Activated naive CD8-positive, alpha-beta T cell (primary cell): ENCODE results near the gene KRT76.
A peak's percentile ranks its signal among the peaks of the same experiment; 100 is the strongest.
"Not testable (repeated sequence)": the region's sequence is repeated elsewhere in the genome, so short reads cannot be mapped to it uniquely, and the experiment has no call there.

Source experiments
- H3K27ac Mint-ChIP-seq: one replicate; pipeline ENCODE4 v1.8.0; 2021; ENCODE audit warnings: mixed read lengths
- H3K27me3 Mint-ChIP-seq: one replicate; pipeline ENCODE4 v1.8.0; 2021; ENCODE audit warnings: mixed read lengths
- H3K36me3 Mint-ChIP-seq: one replicate; pipeline ENCODE4 v1.8.0; 2021; ENCODE audit warnings: mixed read lengths
- H3K4me1 Mint-ChIP-seq: one replicate; pipeline ENCODE4 v1.8.0; 2021; ENCODE audit warnings: low read depth, mixed read lengths
- H3K4me3 Mint-ChIP-seq: one replicate; pipeline ENCODE4 v1.8.0; 2021; ENCODE audit warnings: mild to moderate bottlenecking, mixed read lengths
- H3K9me3 Mint-ChIP-seq: one replicate; pipeline ENCODE4 v1.8.0; 2021; ENCODE audit warnings: low read depth, mixed read lengths

The KRT76 gene

GRCh38 chr12:52766351-52767019 lies 10.7 kb downstream of the KRT76 start:
- Mint-ChIP-seq H3K27ac (no peak overlapping the region), H3K4me3 (no peak overlapping the region), H3K36me3 (no peaks in the 10 kb centered on the region), H3K27me3 (no peaks in the 10 kb centered on the region), H3K9me3 (no peaks in the 10 kb centered on the region), H3K4me1 (no peaks in the 10 kb centered on the region)

GRCh38 chr12:52765702-52766101 lies 11.4 kb downstream of the KRT76 start:
- no peak overlapping the region for H3K4me3 Mint-ChIP-seq
- H3K36me3 Mint-ChIP-seq = no peaks in the 10 kb centered on the region
- H3K9me3 Mint-ChIP-seq = peaks cover 3% of the 10 kb centered on the region
- H3K4me1 Mint-ChIP-seq = no peaks in the 10 kb centered on the region
- no peak overlapping the region for H3K27ac Mint-ChIP-seq
- H3K27me3 Mint-ChIP-seq = no peaks in the 10 kb centered on the region

DNA sequence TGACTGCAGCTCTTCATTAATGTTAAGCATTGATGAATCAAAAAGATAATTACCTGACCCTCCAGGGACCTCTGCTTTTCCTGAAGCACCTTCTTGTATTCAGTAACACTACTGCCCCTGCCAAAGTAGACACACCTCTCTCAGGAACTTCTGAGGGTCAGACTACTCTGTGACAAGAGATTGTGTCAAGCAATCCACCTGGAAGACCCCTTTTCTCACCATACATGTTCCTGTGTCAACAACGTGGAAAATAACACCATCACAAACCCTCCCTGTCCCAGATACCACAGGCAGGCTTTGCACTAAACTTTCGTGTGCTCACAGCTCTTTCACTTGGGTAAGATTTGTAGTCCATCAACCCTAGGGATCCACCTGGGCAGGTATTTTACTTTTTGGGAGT lies 13.2 kb downstream of the KRT76 start:
- Mint-ChIP-seq H3K9me3 (peaks cover 7% of the 10 kb centered on the region), H3K27me3 (no peaks in the 10 kb centered on the region), H3K4me1 (peaks cover 2% of the 10 kb centered on the region)

GRCh38 chr12:52763036-52763659 lies 14.0 kb downstream of the KRT76 start:
- H3K27ac Mint-ChIP-seq = no peak overlapping the region
- H3K36me3 Mint-ChIP-seq = no peaks in the 10 kb centered on the region
- no peak overlapping the region for H3K4me3 Mint-ChIP-seq
- H3K27me3 Mint-ChIP-seq = no peaks in the 10 kb centered on the region
- peaks cover 7% of the 10 kb centered on the region for H3K9me3 Mint-ChIP-seq
- H3K4me1 Mint-ChIP-seq = peaks cover 8% of the 10 kb centered on the region

More for the DNA sequence above, 13.2 kb downstream of the KRT76 start:
- Mint-ChIP-seq H3K4me3 (no peak overlapping the region), H3K27ac (no peak overlapping the region), H3K36me3 (no peaks in the 10 kb centered on the region)

- peaks cover 8% of the 10 kb centered on the region for H3K4me1 Mint-ChIP-seq
- no peak overlapping the region for H3K27ac Mint-ChIP-seq
- no peak overlapping the region for H3K4me3 Mint-ChIP-seq
- H3K36me3 Mint-ChIP-seq = no peaks in the 10 kb centered on the region
- H3K9me3 Mint-ChIP-seq = peaks cover 7% of the 10 kb centered on the region
- no peaks in the 10 kb centered on the region for H3K27me3 Mint-ChIP-seq
Measured at GRCh38 chr12:52761802-52762201, 15.3 kb downstream of the KRT76 start.

- not testable (repeated sequence) for H3K9me3 Mint-ChIP-seq
Measured at GRCh38 chr12:52761218-52761617, 15.9 kb downstream of the KRT76 start.

GRCh38 chr12:52760623-52761022 lies 16.5 kb downstream of the KRT76 start:
- H3K4me3 Mint-ChIP-seq = no peak overlapping the region
- H3K9me3 Mint-ChIP-seq = peaks cover 7% of the 10 kb centered on the region
- peaks cover 8% of the 10 kb centered on the region for H3K4me1 Mint-ChIP-seq
- H3K27me3 Mint-ChIP-seq = no peaks in the 10 kb centered on the region
- H3K27ac Mint-ChIP-seq = no peak overlapping the region
- H3K36me3 Mint-ChIP-seq = no peaks in the 10 kb centered on the region

More at GRCh38 chr12:52761218-52761617, 15.9 kb downstream of the KRT76 start:
- not testable (repeated sequence) for H3K27me3 Mint-ChIP-seq, H3K36me3 Mint-ChIP-seq, H3K4me1 Mint-ChIP-seq, H3K4me3 Mint-ChIP-seq
- H3K27ac Mint-ChIP-seq = peak overlapping the region; percentile 23

DNA sequence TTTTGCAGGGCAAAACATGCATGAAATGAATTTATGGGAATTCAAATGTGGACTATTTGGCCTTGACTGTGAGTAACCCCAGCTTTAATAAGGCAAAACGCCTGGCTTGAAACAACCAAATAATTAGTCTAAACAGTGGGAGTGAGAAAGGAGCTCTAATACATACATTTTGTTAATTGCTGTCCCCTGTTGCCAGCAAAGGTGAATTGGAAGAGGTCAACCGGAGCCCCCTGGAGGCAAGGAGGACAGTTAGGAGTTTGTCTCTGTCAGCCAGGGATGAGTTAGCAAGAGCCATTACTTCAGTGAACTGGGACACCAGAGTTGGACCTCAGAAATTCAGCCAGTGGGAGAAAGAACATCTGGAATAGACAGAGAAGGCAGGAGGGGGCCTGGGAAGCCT lies 17.4 kb downstream of the KRT76 start:
- Mint-ChIP-seq H3K4me1 (peaks cover 8% of the 10 kb centered on the region), H3K4me3 (no peak overlapping the region), H3K27me3 (no peaks in the 10 kb centered on the region), H3K36me3 (no peaks in the 10 kb centered on the region), H3K27ac (no peak overlapping the region), H3K9me3 (peaks cover 7% of the 10 kb centered on the region)

DNA sequence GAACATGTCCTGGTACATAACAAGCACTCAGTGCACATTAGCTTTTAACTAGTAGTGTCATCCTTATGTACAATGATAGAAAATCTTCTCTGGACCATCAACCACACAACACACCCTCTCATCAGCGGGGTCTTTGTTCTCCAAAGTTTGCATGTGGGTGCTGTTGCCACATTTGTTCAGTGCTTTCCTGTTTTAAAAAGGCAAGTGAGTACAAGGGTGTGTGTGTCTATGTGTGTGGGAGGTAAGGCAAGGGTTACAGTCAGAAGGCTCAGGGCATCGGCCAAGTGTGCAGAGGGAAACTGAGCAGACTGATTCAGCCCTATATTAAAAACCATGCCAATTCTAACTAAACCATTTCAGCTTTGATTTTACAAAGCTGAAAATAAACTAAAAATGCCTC lies 17.9 kb downstream of the KRT76 start:
- no peak overlapping the region for H3K27ac Mint-ChIP-seq
- H3K4me1 Mint-ChIP-seq = peaks cover 8% of the 10 kb centered on the region
- H3K36me3 Mint-ChIP-seq = no peaks in the 10 kb centered on the region
- no peaks in the 10 kb centered on the region for H3K27me3 Mint-ChIP-seq
- H3K4me3 Mint-ChIP-seq = no peak overlapping the region
- H3K9me3 Mint-ChIP-seq = peaks cover 7% of the 10 kb centered on the region

DNA sequence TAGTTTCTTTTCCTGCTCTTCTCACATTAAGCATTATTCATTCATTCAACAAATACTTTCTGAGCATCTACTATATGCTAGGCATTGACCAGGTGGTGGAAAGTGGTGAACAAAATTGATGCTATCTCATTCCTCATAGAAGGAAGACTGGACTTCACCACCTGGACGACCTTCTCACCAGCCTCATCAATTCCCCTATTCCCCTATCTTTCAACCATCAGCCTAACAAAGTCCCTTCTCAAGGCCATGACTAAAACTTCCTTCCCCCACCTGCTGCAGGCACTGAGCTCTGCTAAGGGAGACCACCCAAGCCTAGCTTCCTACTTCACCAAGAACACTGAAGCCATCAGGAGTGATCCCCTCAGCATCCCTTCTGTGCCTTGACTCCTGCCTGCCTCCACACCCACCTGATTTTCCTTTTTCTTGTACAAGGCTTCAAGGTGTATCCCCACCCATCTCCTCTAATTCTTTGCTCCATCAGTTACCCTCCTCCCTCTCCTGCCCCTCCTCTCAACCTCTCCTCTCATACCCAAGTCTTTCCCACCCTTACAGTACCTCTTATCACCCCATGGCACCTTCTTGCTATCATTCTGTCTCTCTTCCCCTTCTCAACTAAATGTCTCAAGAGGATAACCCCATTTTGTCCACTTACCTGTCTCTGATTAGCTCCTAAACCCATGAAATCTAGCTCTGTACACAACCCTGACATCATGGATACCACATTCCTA lies 19.5 kb downstream of the KRT76 start:
- H3K4me1 Mint-ChIP-seq = peaks cover 8% of the 10 kb centered on the region
- H3K4me3 Mint-ChIP-seq = no peak overlapping the region
- peaks cover 7% of the 10 kb centered on the region for H3K9me3 Mint-ChIP-seq
- no peak overlapping the region for H3K27ac Mint-ChIP-seq
- no peaks in the 10 kb centered on the region for H3K36me3 Mint-ChIP-seq
- no peaks in the 10 kb centered on the region for H3K27me3 Mint-ChIP-seq

DNA sequence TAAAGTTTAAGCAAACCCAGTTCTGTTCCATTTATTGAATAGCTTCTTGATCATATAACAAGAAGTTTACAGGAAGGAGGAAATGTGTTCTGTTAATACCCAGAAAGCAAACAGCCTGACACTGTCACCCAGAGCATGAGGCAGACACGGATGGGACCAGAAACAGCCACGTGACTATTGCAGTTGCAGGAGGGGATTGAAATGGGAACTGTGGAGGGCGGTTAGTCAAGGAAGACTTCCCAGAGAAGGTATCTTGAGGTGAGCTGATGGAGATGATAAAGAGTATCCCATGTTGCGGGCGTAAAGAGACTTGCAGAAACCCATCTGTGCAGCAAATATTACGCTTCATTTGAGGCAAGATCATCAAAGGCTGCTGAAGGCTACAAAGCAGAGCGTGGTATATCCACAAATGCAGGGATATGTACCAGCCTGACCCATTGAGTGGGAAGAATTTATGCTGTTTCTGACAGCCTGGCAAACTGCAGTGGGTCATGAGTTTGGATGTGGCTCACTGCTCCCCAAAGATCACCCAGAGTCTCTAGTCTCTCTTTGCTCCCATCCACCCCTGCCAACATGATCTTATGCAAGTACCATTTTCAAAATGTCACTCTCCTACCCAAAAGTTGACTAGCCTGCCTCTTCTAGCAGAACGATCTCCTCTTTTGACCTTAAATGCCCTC lies 20.7 kb downstream of the KRT76 start:
- peaks cover 8% of the 10 kb centered on the region for H3K4me1 Mint-ChIP-seq
- no peak overlapping the region for H3K4me3 Mint-ChIP-seq
- H3K27me3 Mint-ChIP-seq = no peaks in the 10 kb centered on the region
- no peak overlapping the region for H3K27ac Mint-ChIP-seq
- H3K36me3 Mint-ChIP-seq = no peaks in the 10 kb centered on the region
- H3K9me3 Mint-ChIP-seq = peaks cover 7% of the 10 kb centered on the region

- H3K4me3 Mint-ChIP-seq = no peak overlapping the region
- no peak overlapping the region for H3K27ac Mint-ChIP-seq
- peaks cover 4% of the 10 kb centered on the region for H3K9me3 Mint-ChIP-seq
- H3K36me3 Mint-ChIP-seq = no peaks in the 10 kb centered on the region
- no peaks in the 10 kb centered on the region for H3K27me3 Mint-ChIP-seq
- peaks cover 10% of the 10 kb centered on the region for H3K4me1 Mint-ChIP-seq
Measured at GRCh38 chr12:52755533-52755932, 21.6 kb downstream of the KRT76 start.

GRCh38 chr12:52754135-52754534 lies 23.0 kb downstream of the KRT76 start:
- Mint-ChIP-seq H3K4me3 (no peak overlapping the region), H3K4me1 (peaks cover 15% of the 10 kb centered on the region), H3K9me3 (no peaks in the 10 kb centered on the region), H3K36me3 (no peaks in the 10 kb centered on the region), H3K27me3 (no peaks in the 10 kb centered on the region), H3K27ac (no peak overlapping the region)

DNA sequence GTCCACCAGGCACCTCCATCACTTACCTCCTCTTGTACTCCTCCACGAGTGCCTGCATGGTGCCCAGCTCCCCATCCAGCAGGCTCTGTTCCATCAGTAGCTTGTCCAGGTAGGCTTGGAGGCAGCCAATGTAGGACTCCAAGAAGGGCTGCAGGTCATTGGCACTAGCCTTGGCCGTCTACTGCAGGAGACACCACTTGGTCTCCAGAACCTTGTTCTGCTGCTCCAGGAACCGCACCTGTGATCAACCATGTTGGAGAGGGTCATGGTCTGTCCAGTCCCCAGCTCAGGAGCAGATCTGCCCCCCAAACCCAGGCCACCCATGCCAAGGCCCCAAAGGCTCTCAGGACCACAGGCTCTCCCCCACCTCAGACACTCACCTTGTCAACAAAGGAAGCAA lies 23.9 kb downstream of the KRT76 start:
- H3K4me3 Mint-ChIP-seq = no peak overlapping the region
- H3K27ac Mint-ChIP-seq = no peak overlapping the region
- peaks cover 18% of the 10 kb centered on the region for H3K4me1 Mint-ChIP-seq
- H3K9me3 Mint-ChIP-seq = no peaks in the 10 kb centered on the region
- H3K36me3 Mint-ChIP-seq = no peaks in the 10 kb centered on the region
- no peaks in the 10 kb centered on the region for H3K27me3 Mint-ChIP-seq

DNA sequence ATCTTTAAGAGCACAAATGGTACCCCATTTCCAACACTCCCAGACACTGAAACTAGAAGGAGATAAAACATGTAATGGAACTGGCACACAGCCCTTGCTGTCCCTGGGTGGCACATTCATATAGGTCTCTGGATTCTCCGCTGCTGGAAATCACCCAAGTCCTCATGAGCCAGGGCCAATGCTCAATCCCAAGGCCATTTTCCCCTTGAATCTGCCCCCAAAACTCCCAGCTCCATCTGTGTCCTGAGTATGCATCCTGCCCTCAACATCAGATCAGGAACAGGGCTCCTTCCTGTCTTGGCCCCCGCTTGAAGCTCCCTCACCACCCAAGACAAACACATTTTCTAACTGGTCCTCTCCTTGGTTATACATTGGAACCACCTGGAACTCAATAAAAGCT lies 24.6 kb downstream of the KRT76 start:
- Mint-ChIP-seq H3K4me3 (no peak overlapping the region), H3K4me1 (peaks cover 21% of the 10 kb centered on the region), H3K9me3 (no peaks in the 10 kb centered on the region), H3K27ac (no peak overlapping the region), H3K27me3 (no peaks in the 10 kb centered on the region), H3K36me3 (no peaks in the 10 kb centered on the region)
